ENCODE results near the gene PTGER3.
A peak's percentile ranks its signal among the peaks of the same experiment; 100 is the strongest.

Gene PTGER3

GRCh38 chr1:71047635-71048607 is at the start of gene PTGER3:
TSS of gene PTGER3 (minus strand) at chr1:71047816. CDS start at chr1:71047577, 239 bp downstream.
- TF ChIP-seq, protein P1, sequence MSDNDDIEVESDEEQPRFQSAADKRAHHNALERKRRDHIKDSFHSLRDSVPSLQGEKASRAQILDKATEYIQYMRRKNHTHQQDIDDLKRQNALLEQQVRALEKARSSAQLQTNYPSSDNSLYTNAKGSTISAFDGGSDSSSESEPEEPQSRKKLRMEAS (IDR thresholded peaks at IDR 0.05) = peak; percentile 2; the same call in 1 of the 2 replicates
- TF ChIP-seq CREB1 (IDR thresholded peaks at IDR 0.05; ENCODE audit: low read depth) = no peak
- TF ChIP-seq YY1 (IDR thresholded peaks at IDR 0.05; ENCODE audit: low read depth) = 0 out of 2 replicates have a peak, but pooled peaks have one; percentile 13

GRCh38 chr1:71094913-71095312 is 47.3 kb upstream of the PTGER3 start:
- TF ChIP-seq, protein P1 (IDR thresholded peaks at IDR 0.05) = no peak
- TF ChIP-seq ZBTB7A (IDR thresholded peaks at IDR 0.05; ENCODE audit: low read depth) (no peak), FOXM1 (IDR thresholded peaks at IDR 0.05; ENCODE audit: borderline replicate concordance, low read depth) (no peak), EP300 (IDR thresholded peaks at IDR 0.05; ENCODE audit: borderline replicate concordance) (no peak), NFIC (IDR thresholded peaks at IDR 0.05) (no peak), RAD21 (IDR thresholded peaks at IDR 0.05; ENCODE audit: low read depth) (no peak), YY1 (IDR thresholded peaks at IDR 0.05; ENCODE audit: low read depth) (no peak), CEBPB (IDR thresholded peaks at IDR 0.05) (no peak), TEAD4 (IDR thresholded peaks at IDR 0.05) (no peak), CREB1 (IDR thresholded peaks at IDR 0.05; ENCODE audit: low read depth) (no peak), TCF12 (IDR thresholded peaks at IDR 0.05; ENCODE audit: low read depth) (no peak), REST (IDR thresholded peaks at IDR 0.05; ENCODE audit: low read depth) (no peak), EGR1 (IDR thresholded peaks at IDR 0.05) (no peak), USF1 (IDR thresholded peaks at IDR 0.05) (no peak), TAF1 (IDR thresholded peaks at IDR 0.05; ENCODE audit: low read depth) (no peak)

GRCh38 chr1:71093938-71094337 is 46.3 kb upstream of the PTGER3 start:
- TF ChIP-seq EP300 (IDR thresholded peaks at IDR 0.05; ENCODE audit: borderline replicate concordance) (no peak), RAD21 (IDR thresholded peaks at IDR 0.05; ENCODE audit: low read depth) (peak; percentile 32; the same call in 1 of the 2 replicates)

DNA sequence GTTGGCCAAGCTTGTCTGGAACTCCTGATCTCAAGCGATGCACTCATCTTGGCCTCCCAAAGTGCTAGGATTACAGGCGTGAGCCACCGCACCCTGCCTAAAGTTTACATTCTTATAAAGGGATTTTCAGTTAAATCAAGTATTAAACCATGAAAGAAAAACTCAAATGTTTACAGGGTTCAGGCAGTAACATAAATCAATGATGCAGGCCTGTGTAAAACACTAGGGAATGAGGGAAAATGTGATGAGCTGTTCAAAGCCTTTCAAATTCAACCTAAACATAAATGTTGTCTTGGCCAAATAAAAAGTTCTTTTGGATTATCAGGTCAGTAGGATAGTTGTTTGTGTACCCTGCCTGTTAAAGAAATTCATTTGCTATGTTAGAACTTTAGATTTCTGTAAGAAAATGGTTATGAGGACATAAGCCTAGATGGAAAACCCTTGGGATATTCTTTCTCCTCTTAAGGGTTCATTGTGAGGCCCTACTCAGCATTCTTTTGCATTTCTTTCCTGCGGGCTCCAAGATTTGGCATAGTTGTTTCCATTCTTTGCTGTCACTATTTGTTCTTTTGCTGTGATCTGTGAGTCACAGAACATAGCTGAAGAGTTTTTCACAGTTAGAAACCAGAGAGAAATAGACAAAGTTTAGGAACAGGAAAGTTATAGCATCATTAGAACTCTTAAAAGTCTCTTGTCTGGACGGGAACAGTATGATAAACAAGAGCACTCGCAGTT is 42.1 kb upstream of the PTGER3 start:
- TF ChIP-seq, protein P1 (IDR thresholded peaks at IDR 0.05) = no peak
- no peak for TF ChIP-seq ZBTB7A (IDR thresholded peaks at IDR 0.05; ENCODE audit: low read depth)
- no peak for TF ChIP-seq TCF12 (IDR thresholded peaks at IDR 0.05; ENCODE audit: low read depth)
- no peak for TF ChIP-seq CEBPB (IDR thresholded peaks at IDR 0.05)
- no peak for TF ChIP-seq RAD21 (IDR thresholded peaks at IDR 0.05; ENCODE audit: low read depth)
- no peak for TF ChIP-seq EP300 (IDR thresholded peaks at IDR 0.05; ENCODE audit: borderline replicate concordance)
- no peak for TF ChIP-seq USF1 (IDR thresholded peaks at IDR 0.05)
- TF ChIP-seq TEAD4 (IDR thresholded peaks at IDR 0.05) = no peak
- no peak for TF ChIP-seq FOXM1 (IDR thresholded peaks at IDR 0.05; ENCODE audit: borderline replicate concordance, low read depth)
- no peak for TF ChIP-seq NFIC (IDR thresholded peaks at IDR 0.05)
- no peak for TF ChIP-seq YY1 (IDR thresholded peaks at IDR 0.05; ENCODE audit: low read depth)

DNA sequence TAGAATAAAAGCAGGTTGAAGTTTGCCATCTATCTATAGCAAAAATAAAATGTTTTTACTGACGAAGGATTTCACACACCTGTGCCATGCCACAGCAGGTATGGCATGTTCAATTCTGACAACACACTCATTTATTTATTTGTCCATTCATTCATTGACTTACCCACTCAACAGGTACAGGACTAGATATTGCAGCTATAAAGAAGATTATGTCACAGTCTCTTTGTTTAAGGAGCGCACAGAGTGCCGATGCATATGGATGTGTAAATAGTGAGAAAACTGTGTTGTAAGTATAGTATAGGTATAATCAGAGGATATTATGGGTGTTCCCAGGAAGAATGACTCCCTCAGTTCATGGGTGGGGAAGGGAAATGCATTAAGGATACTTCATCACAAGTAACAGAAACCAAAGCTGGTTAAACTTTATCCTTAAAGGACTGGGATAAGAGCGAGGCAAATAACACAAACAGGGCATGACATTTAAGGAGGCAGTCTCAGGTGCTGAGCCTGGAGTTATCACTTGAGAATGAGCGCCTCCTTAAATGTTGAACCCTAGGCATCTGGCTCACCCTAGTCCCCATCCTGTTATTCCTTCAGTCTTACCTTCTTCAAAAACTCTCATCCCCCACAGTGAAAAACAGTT is 41.1 kb upstream of the PTGER3 start:
- no peak for TF ChIP-seq USF1 (IDR thresholded peaks at IDR 0.05)
- TF ChIP-seq RAD21 (IDR thresholded peaks at IDR 0.05; ENCODE audit: low read depth) = no peak
- TF ChIP-seq NFIC (IDR thresholded peaks at IDR 0.05) = no peak
- TF ChIP-seq, protein P1 (IDR thresholded peaks at IDR 0.05) = no peak
- no peak for TF ChIP-seq CEBPB (IDR thresholded peaks at IDR 0.05)
- TF ChIP-seq FOXM1 (IDR thresholded peaks at IDR 0.05; ENCODE audit: borderline replicate concordance, low read depth) = no peak
- no peak for TF ChIP-seq REST (IDR thresholded peaks at IDR 0.05; ENCODE audit: low read depth)
- no peak for TF ChIP-seq CREB1 (IDR thresholded peaks at IDR 0.05; ENCODE audit: low read depth)
- TF ChIP-seq TEAD4 (IDR thresholded peaks at IDR 0.05) = no peak
- no peak for TF ChIP-seq TAF1 (IDR thresholded peaks at IDR 0.05; ENCODE audit: low read depth)
- TF ChIP-seq EP300 (IDR thresholded peaks at IDR 0.05; ENCODE audit: borderline replicate concordance) = no peak
- TF ChIP-seq ZBTB7A (IDR thresholded peaks at IDR 0.05; ENCODE audit: low read depth) = no peak
- no peak for TF ChIP-seq YY1 (IDR thresholded peaks at IDR 0.05; ENCODE audit: low read depth)
- no peak for TF ChIP-seq EGR1 (IDR thresholded peaks at IDR 0.05)
- no peak for TF ChIP-seq TCF12 (IDR thresholded peaks at IDR 0.05; ENCODE audit: low read depth)

All from Ishikawa (cell line).